GM18907 (cell line): ENCODE data around the gene SLC66A3.

ENCODE experiments used
- ATAC-seq: cut with Tn5 transposase; IDR thresholded peaks from one replicate; pipeline ENCODE4 v1.9.1; 2021; ENCODE audit warnings: mild to moderate bottlenecking, moderate library complexity; ENCODE audit not compliant: unreplicated experiment

The SLC66A3 gene

DNA sequence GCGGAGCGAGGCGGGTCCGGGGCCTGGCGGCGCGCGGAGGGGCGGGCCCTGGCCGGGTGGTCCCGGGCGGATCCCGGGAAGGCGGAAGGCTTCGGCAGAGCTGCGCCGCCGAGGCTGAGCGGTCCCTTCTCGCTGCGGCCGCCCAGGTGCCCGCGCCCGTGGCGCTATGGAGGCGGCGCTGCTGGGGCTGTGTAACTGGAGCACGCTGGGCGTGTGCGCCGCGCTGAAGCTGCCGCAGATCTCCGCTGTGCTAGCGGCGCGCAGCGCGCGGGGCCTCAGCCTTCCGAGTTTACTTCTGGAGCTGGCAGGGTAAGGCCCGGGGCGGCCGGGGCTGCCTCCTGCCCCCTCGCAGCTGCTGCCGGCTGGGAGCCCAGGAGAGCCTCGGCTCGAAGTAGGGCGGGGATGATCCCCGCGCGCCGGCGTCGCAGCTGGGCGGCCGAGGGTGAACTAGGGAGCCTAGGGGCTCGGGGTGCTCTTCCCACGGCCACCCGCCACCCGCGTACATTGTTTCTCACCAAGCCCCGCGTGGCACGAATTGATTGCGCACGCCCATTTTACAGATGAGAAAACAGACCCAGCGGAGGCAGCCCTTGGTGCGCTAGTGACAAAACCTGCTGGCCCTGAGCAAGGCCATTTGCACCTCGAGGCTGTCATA is at the start of gene SLC66A3:
Gene SLC66A3, plus strand, starts transcription at position 87 of the 655 bp plus-strand sequence. Its CDS starts 80 bp downstream, at position 167.
- ATAC-seq, result peak; percentile 81

DNA sequence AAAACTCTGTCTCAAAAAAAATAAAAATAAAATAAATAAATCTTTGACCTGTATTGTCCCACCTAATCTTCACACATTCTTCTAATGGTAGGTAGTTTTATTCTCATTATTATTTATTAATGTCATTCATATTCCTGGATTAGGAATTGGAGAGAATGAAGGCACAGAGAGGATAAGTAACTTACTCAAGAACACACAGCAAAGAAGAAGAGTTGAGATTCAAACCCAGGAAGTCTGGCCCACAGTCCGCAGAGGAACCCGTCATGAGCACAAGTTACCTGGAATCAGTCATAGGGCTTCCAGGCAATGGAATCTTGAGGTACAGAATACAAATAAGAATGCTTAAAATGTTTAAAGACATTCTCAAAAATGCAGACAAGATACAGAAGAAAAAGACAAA is 46.3 kb upstream of the SLC66A3 start:
- ATAC-seq, result no peak

DNA sequence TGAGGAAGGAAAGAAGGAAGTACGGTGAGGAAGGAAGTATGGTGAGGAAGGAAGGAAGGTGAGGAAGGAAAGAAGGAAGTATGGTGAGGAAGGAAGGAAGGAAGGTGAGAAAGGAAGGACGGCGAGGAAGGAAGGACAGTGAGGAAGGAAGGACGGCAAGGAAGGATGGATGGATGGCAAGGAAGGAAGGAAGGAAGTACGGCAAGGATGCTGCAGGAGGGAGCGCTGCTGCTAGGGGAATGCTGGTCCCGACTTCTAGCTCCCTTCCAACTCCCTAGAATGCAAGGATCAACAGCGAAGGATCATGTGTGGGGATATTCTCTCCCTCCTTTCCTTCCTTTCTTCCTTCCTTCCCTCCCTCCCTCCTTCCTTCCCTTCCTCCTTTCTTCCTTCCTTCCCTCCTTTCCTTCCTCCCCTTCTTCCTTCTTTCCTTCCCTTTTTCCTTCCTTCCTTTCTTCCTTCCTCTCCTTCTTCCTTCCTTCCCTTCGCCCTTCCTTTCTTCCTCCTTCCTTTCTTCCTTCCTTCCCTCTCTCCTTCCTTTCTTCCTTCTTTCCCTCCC is 42.3 kb upstream of the SLC66A3 start:
- ATAC-seq, result no peak

DNA sequence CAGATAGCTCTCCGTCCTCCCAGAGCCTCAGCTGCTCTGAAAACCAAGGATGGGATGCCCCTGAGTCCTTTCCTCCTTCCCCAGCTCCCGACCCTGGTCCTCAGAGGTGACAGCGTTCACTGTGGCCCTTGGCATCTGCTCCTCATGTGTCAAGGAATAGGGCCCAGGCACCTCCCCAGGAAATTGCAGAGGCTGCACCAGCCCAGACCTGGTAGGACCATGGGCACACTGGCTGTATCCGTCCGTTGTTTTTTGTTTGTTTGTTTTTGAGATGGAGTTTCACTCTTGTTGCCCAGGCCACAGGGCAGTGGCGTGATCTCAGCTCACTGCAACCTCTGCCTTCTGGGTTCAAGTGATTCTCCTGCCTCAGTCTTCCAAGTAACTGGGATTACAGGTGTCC is 37.5 kb upstream of the SLC66A3 start:
- no peak for ATAC-seq

DNA sequence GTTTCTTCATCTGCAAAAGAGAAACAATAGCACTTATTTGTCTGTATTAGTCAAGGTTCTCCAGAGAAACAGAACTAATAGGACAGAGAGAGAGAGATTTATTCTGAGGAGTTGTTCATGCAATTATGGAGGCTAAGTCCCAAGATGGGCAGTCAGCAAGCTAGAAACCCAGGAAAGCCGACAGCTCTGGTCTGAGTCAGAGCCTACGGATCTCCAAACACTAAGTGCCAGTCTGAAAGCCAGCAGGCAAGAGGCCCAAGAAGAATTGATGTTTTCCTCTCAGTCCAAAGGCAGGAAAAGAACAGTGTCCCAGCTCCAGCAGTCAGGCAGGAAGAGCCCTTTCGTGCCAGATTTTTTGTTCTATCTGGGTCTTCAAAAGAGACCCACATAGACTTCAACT is 36.5 kb upstream of the SLC66A3 start:
- ATAC-seq, result no peak

DNA sequence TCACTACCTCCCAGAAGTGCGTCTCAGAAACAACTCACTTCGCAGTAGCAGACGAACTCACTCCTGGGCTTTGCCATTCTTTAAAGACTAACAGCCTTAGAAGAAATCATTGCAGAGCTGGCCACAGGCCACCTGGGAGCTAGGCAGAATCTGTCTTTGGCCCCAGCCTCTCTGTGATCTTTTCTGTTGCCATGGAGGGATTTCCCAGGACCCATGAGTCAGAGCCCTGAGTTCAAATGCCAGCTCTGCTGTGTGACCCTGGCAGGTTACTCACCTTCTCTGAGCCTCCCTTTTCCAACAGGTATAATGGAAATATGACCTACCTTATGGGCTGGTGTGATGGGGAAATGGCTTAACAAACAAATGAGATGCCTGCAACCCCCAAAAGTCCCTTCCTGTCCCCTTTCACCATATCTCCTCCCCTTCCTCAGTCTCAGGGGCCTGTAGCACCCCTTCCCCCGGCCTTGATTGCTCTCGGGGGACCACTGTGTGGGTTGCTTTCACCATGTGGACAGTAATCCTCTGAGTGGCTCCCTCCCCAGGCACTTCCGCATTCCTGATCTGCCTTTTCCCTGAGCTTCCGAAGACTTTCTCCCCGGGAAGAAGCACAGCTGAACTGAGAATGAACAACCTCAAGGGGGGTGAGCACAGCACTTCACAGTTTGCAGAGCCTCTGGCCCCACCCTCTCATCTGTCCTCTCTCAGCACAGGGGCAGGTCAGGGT is 34.0 kb upstream of the SLC66A3 start:
- ATAC-seq, result no peak

DNA sequence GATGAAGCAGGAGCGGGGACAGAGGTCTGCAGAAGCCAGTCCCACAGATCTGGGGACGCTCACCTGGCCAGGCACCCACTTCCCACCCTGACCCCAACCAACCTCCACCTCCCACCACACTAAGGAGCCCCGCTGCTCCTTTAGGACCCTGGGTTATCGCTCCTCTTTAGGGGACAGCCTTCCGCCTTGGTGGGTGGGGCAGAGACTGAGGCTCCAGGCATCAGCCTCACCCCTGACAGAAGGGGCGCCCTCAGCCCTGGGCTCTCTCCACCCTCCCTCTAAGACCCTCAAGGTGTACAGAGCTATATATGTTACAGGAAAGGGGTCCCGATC is 33.5 kb upstream of the SLC66A3 start:
- no peak for ATAC-seq

DNA sequence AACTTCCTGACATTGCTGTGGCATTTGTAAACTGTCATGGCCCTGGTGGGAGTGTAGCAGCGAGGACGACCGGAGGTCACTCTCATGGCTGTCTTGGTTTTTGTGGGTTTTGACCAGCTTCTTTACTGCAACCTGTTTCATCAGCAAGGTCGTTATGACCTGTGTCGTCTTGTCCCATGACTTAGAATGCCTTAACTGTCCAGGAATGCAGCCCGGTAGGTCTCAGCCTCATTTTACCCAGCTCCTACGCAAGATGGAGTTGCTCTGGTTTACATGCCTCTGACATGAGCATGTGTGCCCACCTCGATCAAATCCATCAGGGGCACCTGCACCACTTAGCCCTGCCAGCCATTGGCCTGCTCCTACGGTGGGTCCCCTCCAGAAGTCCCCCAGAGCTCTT is 32.9 kb upstream of the SLC66A3 start:
- no peak for ATAC-seq

DNA sequence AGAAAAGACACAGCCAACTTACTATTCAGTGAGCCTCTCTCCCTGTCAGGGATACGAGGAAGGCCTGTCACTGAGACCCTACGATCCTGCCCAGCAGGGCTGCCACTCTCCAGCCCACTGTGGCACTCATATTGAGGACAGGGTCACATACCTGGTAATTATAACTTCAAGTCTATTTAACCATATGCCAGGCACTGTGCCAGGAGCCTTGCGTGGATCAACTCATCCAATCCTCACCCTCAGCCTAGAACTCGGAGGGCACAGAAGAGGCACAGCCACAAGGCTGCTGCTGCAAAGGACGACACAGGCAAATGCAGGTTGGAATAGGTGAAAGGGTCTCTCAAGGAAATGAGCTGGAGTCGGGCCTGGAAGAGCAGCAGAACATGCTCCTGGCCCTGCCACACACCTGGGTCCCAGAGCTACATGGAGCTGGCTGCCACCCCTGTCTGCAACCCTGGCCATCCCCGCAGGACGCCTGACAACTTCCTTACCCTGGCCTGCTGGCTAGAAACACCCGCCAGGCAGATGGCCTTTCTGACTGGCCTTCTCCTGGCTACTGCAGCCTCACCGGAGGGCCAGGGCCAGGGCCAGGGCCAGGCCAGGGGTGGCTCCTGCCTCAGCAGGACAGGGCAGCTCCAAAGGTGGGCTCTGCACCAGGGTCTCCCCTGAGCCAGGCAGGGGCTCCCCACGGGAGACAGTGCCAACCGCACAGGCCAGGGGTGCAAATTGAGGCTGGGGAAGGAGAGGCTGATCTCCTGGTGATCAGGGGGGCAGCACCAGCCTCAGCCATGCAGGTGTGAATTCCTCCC is 32.1 kb upstream of the SLC66A3 start:
- no peak for ATAC-seq

DNA sequence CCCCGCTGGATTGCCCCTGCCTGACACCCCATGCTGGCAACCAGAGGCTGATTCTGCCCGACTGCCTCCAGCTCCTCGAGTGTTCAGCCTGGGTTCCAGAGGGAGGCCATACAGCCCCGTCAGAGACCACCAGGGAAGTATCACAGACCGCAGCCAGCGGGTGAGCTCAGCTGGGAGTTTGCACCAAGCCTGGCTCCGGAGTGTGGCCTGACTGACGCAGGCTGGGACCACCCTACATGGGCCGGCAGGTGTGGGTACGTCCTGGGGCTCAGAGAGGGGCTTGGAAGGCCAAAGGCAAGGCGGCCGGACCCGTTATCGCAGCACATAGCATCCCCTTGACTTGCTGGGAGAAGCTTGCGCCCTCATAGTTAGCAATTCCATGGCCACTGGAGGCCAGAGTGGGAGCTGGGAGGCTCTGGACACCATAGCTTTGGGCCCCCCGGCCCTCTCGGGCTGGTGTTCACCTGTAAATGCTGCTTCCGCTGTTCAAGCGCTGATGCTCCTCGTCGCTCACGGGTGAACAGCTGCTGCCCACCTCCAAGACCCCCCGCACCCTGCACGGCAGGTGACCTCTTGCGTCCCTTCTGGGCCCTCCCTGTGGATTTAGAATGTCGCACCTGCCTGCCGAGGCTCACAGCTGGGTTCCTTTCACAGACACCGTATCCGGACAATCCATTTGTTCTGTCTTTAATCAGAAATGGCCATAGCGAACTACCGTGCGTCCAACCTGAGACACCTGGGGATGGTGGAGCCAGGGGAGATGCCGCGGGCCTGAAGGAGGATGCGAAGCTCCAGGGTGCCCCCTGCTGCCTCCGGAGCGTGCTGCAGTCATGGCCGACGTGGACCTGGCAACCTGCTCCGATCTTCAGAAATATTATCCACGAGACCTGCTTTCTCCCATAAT is 31.2 kb upstream of the SLC66A3 start:
- no peak for ATAC-seq

DNA sequence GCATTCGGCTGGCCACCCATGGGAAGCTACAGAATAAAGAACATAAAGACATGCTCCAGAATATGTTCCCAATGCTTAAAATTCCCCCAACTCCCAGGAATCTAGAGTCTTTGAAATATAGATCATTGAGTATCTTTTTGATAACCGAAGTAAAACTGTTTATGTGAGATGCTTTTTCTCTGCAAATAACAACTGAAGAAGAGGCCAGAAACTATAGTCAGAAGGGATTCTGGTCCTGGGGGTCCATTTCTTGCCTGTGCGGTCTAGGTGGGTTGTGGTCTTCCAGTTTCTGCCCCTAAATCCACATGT is 30.6 kb upstream of the SLC66A3 start:
- ATAC-seq, result no peak

DNA sequence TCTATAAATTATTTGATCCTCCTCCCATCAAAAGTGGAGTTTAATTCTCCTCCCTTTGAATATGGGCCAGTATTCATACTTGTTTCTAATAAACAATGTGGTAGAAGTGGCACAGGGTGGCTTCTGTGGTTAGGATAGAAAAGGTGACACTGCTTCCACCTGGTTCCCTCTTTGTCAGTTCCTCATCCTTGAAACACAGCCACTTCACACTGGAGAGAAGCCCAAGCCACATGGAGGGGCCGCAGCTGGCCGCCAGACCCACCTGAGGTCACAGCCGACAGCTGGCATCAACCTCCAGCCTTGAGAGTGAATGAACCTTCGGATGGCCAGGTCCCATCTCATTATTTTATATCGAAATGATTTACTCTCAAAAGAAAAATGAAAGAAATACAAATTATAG is 27.5 kb upstream of the SLC66A3 start:
- ATAC-seq, result no peak

DNA sequence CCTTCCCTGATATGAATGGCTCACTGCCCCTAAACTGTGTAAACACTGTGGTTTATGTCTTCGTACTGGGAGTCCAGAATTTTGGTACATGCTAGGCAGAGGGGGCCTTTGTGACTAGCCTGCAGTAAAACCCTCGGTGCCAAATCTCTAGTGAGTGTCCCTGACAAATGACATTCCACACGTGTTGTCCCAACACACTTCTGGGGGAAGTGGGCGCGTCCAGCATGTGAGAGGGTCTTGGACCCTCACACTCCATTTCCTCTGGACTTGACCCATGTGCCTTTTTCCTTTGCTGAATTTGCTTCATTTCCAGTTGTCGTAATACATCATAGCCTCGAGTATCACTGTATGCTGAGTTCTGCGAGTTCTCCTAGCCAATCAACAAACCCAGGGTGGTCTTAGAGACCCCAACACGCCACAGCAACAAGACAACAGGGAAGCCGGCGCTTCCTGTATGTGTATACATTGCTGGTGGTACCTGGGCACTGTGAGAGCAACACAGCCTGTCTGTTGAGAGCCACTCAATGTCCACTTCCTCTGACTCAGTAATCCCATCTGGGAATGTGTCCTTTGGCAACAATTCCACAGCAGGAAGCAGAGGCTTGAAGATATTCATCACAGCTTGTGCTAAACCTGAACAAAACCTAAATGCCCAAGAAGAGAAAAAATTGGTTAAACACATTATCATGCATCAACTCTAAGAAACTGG is 26.9 kb upstream of the SLC66A3 start:
- ATAC-seq, result no peak

DNA sequence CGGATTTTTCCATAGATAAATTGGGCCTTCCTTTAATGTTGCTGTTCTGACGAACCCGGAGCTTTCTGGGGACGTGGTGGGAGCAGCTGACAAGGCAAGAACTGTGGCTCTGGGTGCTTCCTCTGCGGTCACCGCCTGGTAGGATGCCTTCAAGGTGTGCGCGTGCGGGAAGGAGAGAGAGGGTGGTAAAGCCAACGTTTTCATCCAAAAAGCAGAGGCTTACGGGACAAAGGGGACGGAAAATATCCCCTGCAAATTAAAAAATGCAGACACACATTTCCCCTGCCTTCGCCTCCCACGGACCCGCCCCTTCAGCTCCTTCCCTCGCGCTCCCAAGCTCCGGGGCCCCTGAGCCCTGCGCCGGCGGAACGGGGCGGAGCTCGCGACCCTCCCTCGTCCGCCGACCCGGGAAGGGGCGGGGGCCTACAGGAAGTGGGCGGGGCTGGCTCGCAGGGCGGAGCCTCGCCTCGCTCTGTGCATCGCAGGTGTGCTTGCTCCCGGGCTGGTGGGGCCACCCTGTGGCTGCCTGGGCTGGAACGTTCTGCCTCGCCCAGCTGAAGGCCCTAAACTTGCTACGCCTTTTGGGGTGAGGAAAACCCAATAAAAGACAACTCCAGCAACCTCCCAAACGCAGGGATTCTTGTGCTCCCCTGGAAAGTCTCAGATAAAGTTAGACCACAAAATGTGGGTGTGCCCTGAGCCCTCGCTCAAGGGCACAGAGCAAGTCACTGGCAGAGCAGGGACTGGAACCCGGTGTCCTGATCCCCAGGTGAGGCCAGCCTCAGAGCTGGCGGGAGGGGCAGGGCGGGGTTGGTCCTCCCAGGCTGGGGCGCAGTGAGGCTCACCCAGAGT is 25.4 kb upstream of the SLC66A3 start:
- ATAC-seq, result peak; percentile 82

DNA sequence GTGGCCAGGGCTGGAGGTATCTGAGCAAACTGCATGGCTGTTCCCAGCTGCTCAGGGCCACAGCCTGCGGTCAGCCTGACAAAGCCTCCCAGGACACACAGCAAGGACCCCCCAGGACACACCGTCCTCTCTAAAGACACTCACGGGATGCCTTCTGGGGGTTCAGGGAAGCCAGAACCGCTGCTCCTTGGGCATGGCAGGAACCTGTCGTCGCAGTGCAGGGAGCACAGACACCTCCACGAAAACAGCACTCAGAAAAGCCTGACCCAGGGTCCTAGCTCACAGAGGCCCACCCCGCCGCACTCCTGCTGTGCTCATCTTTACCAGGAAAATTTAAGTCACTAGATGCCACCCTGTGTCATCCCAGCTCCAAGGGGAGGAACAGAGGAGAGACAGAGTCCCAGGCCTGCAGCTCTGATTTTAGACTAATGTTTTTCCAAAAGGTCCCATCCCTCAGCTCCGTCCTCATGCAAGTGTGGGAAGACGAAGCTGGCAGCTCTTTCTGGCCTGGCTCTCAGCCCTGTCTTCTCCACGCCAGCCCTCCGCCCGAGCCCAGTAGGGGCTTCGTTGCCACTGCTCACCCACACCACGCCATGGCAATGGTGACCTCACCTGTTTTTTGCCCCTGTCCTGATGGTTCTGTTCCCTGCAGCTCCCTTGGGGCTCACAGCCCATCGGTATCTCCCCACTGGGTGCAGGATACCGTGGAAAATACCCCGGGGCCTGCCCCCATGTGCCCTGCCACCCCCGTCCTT is 23.9 kb upstream of the SLC66A3 start:
- no peak for ATAC-seq

DNA sequence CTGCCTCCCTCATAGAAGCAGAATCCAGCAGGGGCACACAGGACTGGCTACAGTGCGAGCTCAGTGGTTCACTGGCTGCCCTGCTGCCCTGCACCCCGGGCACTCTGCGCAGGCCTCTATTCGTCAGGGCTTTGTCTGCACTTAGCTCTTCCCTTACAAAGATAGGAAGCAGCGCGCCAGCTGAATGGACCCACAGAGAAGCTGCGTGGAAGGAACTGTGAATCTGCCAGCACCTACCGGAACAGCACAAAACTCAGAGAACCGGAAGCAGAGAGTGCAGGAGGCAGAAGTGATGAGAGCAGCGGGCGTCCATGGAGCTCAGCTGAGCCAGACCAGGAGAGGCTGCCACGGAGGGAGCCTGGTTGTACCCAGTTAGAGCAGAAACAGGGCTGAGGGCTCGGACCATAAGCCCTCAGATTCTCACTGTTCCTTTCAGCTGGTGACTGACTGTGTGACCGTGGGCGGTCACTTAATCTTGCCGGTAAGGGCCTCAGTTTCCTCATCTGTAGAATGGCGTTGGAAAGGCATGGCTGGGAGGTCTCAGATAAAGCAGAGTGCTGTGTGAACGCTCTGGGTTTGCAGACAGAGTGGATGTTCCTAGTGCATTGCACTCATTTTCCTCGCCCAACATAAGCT is 23.1 kb upstream of the SLC66A3 start:
- no peak for ATAC-seq

DNA sequence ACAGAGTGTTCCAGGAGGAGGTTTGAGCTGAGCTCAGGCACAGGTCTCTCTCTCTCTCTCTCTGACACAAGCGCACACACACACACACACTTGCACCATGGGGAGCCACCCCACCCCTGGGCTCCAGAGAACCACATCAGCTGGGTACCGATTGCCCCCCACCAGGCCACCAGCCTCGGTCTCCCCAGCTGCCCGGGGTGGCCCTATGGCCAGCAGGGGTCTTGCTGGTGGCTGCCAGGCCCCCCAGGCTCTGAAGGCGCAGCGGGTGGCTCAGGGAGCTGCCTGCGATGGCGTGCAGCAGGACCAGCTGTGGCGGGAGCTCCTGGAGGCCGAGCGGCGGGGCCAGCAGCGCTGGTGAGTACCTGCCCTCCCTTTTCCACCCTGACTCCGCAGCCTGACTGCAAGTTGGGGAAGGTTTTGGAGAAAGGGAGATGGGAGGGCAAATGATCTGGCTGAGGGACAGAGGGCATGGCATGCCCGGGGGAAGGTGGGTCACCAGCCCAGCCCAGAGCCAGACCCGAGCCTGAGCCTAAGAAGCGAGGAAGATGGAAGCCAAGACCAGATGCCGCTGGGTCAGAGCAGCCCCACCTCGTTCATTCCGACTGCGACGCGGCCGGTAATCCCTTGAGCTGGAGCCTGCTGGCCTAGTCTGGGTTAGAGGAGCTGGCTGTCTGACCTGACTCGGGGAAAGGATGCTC is 21.9 kb upstream of the SLC66A3 start:
- no peak for ATAC-seq

DNA sequence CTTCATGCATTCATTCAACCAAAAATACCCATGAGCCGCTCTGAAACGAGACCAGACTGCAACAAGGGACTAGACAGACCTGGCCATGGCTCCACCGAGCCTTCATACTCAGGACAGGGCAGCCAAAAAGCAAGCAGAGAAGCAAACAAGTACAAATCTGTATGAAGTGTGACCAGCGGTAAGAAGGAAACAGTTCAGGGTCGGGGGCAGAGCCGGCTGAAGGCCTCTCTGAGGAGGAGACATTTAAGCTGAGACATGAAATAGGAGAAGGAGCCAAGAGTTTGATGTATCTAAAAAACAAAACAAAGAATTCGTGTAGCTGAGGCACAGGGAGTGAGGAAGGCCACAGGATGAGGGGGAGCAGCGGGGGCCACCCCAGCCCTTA is 21.3 kb upstream of the SLC66A3 start:
- no peak for ATAC-seq
